ENCODE data around the gene STAB1. TPM values are rescaled to one million over a fixed set of nuclear protein-coding genes. Genes with fewer than 3 reads are reported as not detected.

STAB1 gene
- polyA plus RNA-seq, 1 donor (not counting 4 experiments of a cell fraction or from before 2014, with no cell fraction given), result not detected

DNA sequence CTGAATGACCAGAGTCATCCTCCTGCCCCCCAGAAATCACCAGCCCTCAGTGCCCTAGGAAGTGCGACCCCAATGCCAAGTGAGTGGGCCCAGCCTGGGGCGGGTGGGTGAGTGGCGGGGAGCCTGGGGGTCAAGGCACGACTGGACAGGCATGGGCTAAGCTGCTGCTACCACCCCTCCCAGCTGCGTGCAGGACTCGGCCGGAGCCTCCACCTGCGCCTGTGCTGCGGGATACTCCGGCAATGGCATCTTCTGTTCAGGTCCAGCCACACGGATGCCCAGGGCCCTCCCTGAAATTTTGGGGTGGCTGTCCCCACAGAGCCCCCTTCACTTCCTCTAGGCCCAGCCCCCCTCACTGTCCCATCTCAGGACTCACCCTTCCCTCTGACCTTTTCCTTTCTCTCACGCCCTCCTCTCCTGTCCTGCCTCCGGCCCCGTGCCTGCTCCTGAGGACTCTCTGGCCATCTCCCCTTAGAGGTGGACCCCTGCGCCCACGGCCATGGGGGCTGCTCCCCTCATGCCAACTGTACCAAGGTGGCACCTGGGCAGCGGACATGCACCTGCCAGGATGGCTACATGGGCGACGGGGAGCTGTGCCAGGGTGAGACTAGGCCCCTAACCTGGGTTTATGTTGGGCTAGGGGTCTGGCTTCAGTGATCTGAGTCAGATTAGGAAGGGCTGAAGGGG, 21.5 kb downstream of the STAB1 start:
- dilution Hi-C loops (cut with MboI; ENCODE audit: extremely low pct_ligation_motif_present, low sequenced_read_pairs), result no loop called here
- no peak for FAIRE-seq
- no peaks in the 10 kb centered on the region for H4K20me1 ChIP-seq (ENCODE audit: control insufficient read depth, extremely low read depth, insufficient read depth, low read length)

DNA sequence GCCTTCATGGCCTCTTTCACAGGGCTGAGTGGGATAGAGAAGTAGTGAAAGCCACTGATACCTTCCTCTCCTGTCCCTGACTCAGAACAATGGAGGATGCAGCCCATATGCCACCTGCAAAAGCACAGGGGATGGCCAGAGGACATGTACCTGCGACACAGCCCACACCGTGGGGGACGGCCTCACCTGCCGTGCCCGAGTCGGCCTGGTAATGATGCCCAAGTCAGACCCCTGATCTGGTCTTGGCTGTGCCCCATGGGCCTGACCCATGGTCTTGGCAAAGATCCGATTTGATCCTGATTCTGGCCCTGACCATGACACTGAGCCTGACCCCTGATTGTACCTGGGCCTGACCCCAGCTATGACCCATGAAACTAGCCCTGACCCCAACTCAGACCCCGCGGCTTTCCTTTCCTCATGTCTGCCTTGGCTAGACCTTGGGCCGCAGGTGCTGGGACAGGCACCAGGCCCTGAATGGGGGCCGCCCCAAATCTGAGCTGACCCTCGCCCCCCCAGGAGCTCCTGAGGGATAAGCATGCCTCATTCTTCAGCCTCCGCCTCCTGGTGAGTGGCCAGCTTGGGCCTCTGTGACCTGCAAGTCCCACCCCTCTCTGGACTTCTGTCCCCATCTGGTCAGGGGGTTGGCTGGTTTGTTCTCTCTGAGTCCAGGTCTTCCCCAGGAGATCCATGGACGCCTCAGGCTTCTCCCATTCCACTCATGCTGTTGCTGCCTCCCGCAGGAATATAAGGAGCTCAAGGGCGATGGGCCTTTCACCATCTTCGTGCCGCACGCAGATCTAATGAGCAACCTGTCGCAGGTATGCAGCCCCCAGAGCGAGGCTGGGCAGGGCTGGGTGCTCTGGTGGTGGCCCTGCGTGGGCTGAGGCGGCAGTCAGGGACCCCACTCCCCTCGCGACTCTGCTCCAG, 22.9 kb downstream of the STAB1 start:
- dilution Hi-C loops (cut with MboI; ENCODE audit: extremely low pct_ligation_motif_present, low sequenced_read_pairs), result no loop called here
- Histone ChIP-seq H2AFZ (ENCODE audit: control insufficient read depth, low read length) (peak overlapping the region; percentile 15), H3K79me2 (ENCODE audit: control insufficient read depth, insufficient read depth, low read length) (no peaks in the 10 kb centered on the region), H3K4me2 (ENCODE audit: control insufficient read depth, extremely low read depth, insufficient read depth, low read depth, low read length) (peak overlapping the region; percentile 32), H3K27ac (ENCODE audit: control insufficient read depth, insufficient read depth, low read length) (no peak overlapping the region), H3K36me3 (ENCODE audit: control insufficient read depth in 2 of 2, extremely low read depth in 1 of 2, insufficient read depth in 2 of 2, low read length in 2 of 2) (no peaks in the 10 kb centered on the region), H3K9me1 (ENCODE audit: control insufficient read depth, extremely low read depth, insufficient read depth, low read length) (no peaks in the 10 kb centered on the region), H3K4me3 (ENCODE audit: control insufficient read depth in 2 of 3, extremely low read depth in 1 of 3, insufficient read depth in 2 of 3, low read depth in 1 of 3, low read length in 3 of 3) (no peak overlapping the region), H3K9me3 (ENCODE audit: control insufficient read depth, low read depth, low read length) (no peaks in the 10 kb centered on the region), H3K27me3 (ENCODE audit: control insufficient read depth, extremely low read depth, insufficient read depth, low read length) (peaks cover 10% of the 10 kb centered on the region), H3K9ac (ENCODE audit: control insufficient read depth, extremely low read depth, insufficient read depth, low read length) (no peak overlapping the region), H3K4me1 (ENCODE audit: control insufficient read depth, extremely low read depth, insufficient read depth, low read length) (no peaks in the 10 kb centered on the region), H4K20me1 (ENCODE audit: control insufficient read depth, extremely low read depth, insufficient read depth, low read length) (peaks cover 1% of the 10 kb centered on the region)
- no peak for FAIRE-seq
- DNase-seq (ENCODE audit: low read depth, low spot score), result no peak
- TF ChIP-seq, protein P1, sequence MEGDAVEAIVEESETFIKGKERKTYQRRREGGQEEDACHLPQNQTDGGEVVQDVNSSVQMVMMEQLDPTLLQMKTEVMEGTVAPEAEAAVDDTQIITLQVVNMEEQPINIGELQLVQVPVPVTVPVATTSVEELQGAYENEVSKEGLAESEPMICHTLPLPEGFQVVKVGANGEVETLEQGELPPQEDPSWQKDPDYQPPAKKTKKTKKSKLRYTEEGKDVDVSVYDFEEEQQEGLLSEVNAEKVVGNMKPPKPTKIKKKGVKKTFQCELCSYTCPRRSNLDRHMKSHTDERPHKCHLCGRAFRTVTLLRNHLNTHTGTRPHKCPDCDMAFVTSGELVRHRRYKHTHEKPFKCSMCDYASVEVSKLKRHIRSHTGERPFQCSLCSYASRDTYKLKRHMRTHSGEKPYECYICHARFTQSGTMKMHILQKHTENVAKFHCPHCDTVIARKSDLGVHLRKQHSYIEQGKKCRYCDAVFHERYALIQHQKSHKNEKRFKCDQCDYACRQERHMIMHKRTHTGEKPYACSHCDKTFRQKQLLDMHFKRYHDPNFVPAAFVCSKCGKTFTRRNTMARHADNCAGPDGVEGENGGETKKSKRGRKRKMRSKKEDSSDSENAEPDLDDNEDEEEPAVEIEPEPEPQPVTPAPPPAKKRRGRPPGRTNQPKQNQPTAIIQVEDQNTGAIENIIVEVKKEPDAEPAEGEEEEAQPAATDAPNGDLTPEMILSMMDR (optimal IDR thresholded peaks at IDR 0.05 in 1 of 3, IDR thresholded peaks at IDR 0.05 in 1 of 3, conservative IDR thresholded peaks at IDR 0.05 in 1 of 3; ENCODE audit: extremely low read depth in 1 of 3, insufficient read depth in 2 of 3, low read length in 3 of 3), result no peak
- no peak for TF ChIP-seq EZH2 (IDR thresholded peaks at IDR 0.05; ENCODE audit: low read length)

More for the DNA sequence above, 21.5 kb downstream of the STAB1 start:
- Histone ChIP-seq H3K9me3 (ENCODE audit: control insufficient read depth, low read depth, low read length) (no peaks in the 10 kb centered on the region), H3K4me3 (ENCODE audit: control insufficient read depth in 2 of 3, extremely low read depth in 1 of 3, insufficient read depth in 2 of 3, low read depth in 1 of 3, low read length in 3 of 3) (no peak overlapping the region), H3K79me2 (ENCODE audit: control insufficient read depth, insufficient read depth, low read length) (no peaks in the 10 kb centered on the region), H3K9me1 (ENCODE audit: control insufficient read depth, extremely low read depth, insufficient read depth, low read length) (no peaks in the 10 kb centered on the region), H3K4me2 (ENCODE audit: control insufficient read depth, extremely low read depth, insufficient read depth, low read depth, low read length) (no peak overlapping the region), H2AFZ (ENCODE audit: control insufficient read depth, low read length) (no peak overlapping the region), H3K27ac (ENCODE audit: control insufficient read depth, insufficient read depth, low read length) (no peak overlapping the region), H3K9ac (ENCODE audit: control insufficient read depth, extremely low read depth, insufficient read depth, low read length) (no peak overlapping the region), H3K4me1 (ENCODE audit: control insufficient read depth, extremely low read depth, insufficient read depth, low read length) (no peaks in the 10 kb centered on the region), H3K36me3 (ENCODE audit: control insufficient read depth in 2 of 2, extremely low read depth in 1 of 2, insufficient read depth in 2 of 2, low read length in 2 of 2) (no peaks in the 10 kb centered on the region), H3K27me3 (ENCODE audit: control insufficient read depth, extremely low read depth, insufficient read depth, low read length) (peaks cover 10% of the 10 kb centered on the region)
- TF ChIP-seq, protein P1 (optimal IDR thresholded peaks at IDR 0.05 in 1 of 3, IDR thresholded peaks at IDR 0.05 in 1 of 3, conservative IDR thresholded peaks at IDR 0.05 in 1 of 3; ENCODE audit: extremely low read depth in 1 of 3, insufficient read depth in 2 of 3, low read length in 3 of 3), result no peak
- TF ChIP-seq EZH2 (IDR thresholded peaks at IDR 0.05; ENCODE audit: low read length), result no peak
- no peak for DNase-seq (ENCODE audit: low read depth, low spot score)
